H1 (cell line): Measurements from ENCODE around the gene CUX1. TPM values are rescaled to one million over a fixed set of nuclear protein-coding genes. Genes with fewer than 3 reads are reported as not detected.
"Not testable (repeated sequence)": the region's sequence is repeated elsewhere in the genome, so short reads cannot be mapped to it uniquely, and the experiment has no call there.

ENCODE experiments used
- CTCF ChIA-PET: fragments of 300-600 bp; sonication (Branson Sonifier 250); formaldehyde crosslinking; loops from one replicate; lab custom pipeline; 2021; ENCODE audit not compliant: partially characterized antibody; lab: Charles Lee
- POLR2A ChIA-PET: fragments of 300-600 bp; sonication (Branson Sonifier 250); formaldehyde crosslinking; loops from one replicate; lab custom pipeline; 2021; ENCODE audit warnings: inconsistent platforms; ENCODE audit not compliant: partially characterized antibody; lab: Charles Lee
- DNase-seq, 2 experiments: peaks; one replicate each; pipeline versions ENCODE4 v3.0.0 to v3.0.0-alpha.2; 2010 to 2022; ENCODE audit warnings: low spot score in 2 of 2, low read depth in 1 of 2, mixed read lengths in 1 of 2
- FAIRE-seq: peaks from 2 replicates; lab custom pipeline; 2011; peaks lifted over from hg19 to GRCh38; lab: Jason Lieb, UNC
- H2AFZ ChIP-seq: 2 replicates; pipeline ENCODE4 v1.8.1; 2012; ENCODE audit warnings: low read length, inconsistent platforms
- H2AK5ac ChIP-seq: 2 replicates; pipeline ENCODE4 v1.6.1; 2013; ENCODE audit warnings: low read depth, low read length
- H2BK120ac ChIP-seq: replicated peaks from 2 replicates; pipeline ENCODE3; 2013; ENCODE audit warnings: low read depth, low read length, inconsistent platforms
- H2BK12ac ChIP-seq: 2 replicates; pipeline ENCODE4 v1.6.1; 2013; ENCODE audit warnings: low read depth, low read length
- H2BK15ac ChIP-seq: 2 replicates; pipeline ENCODE4 v1.6.1; 2013; ENCODE audit warnings: low read length
- H2BK20ac ChIP-seq: 2 replicates; pipeline ENCODE4 v1.6.1; 2013; ENCODE audit warnings: low read length
- H2BK5ac ChIP-seq: 2 replicates; pipeline ENCODE4 v1.6.1; 2013; ENCODE audit warnings: low read depth, low read length
- H3K14ac ChIP-seq: 2 replicates; pipeline ENCODE4 v1.6.1; 2013; ENCODE audit warnings: inconsistent platforms; ENCODE audit not compliant: insufficient read length
- H3K18ac ChIP-seq: 2 replicates; pipeline ENCODE4 v1.6.1; 2013; ENCODE audit warnings: low read length; ENCODE audit errors: extremely low read depth
- H3K23ac ChIP-seq: 2 replicates; pipeline ENCODE4 v1.6.1; 2013; ENCODE audit warnings: inconsistent platforms; ENCODE audit not compliant: insufficient read length
- H3K23me2 ChIP-seq: 2 replicates; pipeline ENCODE4 v1.6.1; 2013; ENCODE audit warnings: low read depth, low read length
- H3K27ac ChIP-seq: 2 replicates; pipeline ENCODE4 v1.6.1; 2011; ENCODE audit warnings: low read depth, low read length, inconsistent platforms
- H3K27me3 ChIP-seq, 4 experiments: replicated peaks in 1 of 4; 1 replicate in 1 of 4; 2 replicates in 3 of 4; pipeline versions ENCODE4 v1.6.1 to v1.8.1; 2011 to 2013; ENCODE audit warnings: low read length in 3 of 4, mild to moderate bottlenecking in 3 of 4, inconsistent platforms in 2 of 4, mixed read lengths in 2 of 4, moderate library complexity in 1 of 4; ENCODE audit not compliant: control insufficient read depth in 3 of 4, insufficient read depth in 3 of 4; ENCODE audit errors: extremely low read depth in 1 of 4
- H3K36me3 ChIP-seq, 4 experiments: 2 replicates each; pipeline versions ENCODE4 v1.6.1 to v1.8.1; 2011 to 2013; ENCODE audit warnings: mild to moderate bottlenecking in 4 of 4, low read length in 3 of 4, moderate library complexity in 2 of 4, control low read depth in 1 of 4, inconsistent platforms in 1 of 4; ENCODE audit not compliant: insufficient read depth in 4 of 4, control insufficient read depth in 2 of 4
- H3K4ac ChIP-seq: replicated peaks from 2 replicates; pipeline ENCODE3; 2013; ENCODE audit warnings: low read length, low read depth, mixed read lengths, inconsistent platforms; ENCODE audit not compliant: insufficient read length
- H3K4me1 ChIP-seq, 4 experiments: replicated peaks in 1 of 4; 1 replicate in 1 of 4; 2 replicates in 3 of 4; pipeline versions ENCODE4 v1.6.1 to v1.8.1; 2011 to 2013; ENCODE audit warnings: low read length in 3 of 4, inconsistent platforms in 2 of 4, mixed read lengths in 1 of 4; ENCODE audit not compliant: insufficient read depth in 4 of 4, control insufficient read depth in 3 of 4
- H3K4me2 ChIP-seq, 2 experiments: 2 replicates each; pipeline versions ENCODE4 v1.6.1 to v1.8.1; 2011 to 2013; ENCODE audit warnings: low read depth in 2 of 2, low read length in 2 of 2, control low read depth in 1 of 2, inconsistent platforms in 1 of 2, mild to moderate bottlenecking in 1 of 2; ENCODE audit not compliant: insufficient read depth in 1 of 2
- H3K4me3 ChIP-seq, 4 experiments: fragments of 200-600, 300-600 bp in 1 of 4; sonication (generic), shearing (Covaris generic), sonication (Bioruptor Twin) in 1 of 4; 2 replicates each; pipeline versions ENCODE4 v1.5.1 to v1.8.1; 2011 to 2016; ENCODE audit warnings: low read length in 4 of 4, low read depth in 3 of 4, control low read depth in 2 of 4, inconsistent platforms in 2 of 4, mild to moderate bottlenecking in 2 of 4, mixed read lengths in 1 of 4, moderate library complexity in 1 of 4; ENCODE audit not compliant: insufficient read depth in 2 of 4; ENCODE audit errors: extremely low read depth in 1 of 4
- H3K56ac ChIP-seq: replicated peaks from 2 replicates; pipeline ENCODE3; 2013; ENCODE audit warnings: low read depth, mild to moderate bottlenecking, mixed read lengths, low read length, inconsistent platforms; ENCODE audit not compliant: insufficient read length
- H3K79me1 ChIP-seq: 2 replicates; pipeline ENCODE4 v1.6.1; 2013; ENCODE audit warnings: low read depth, low read length, control low read depth
- H3K79me2 ChIP-seq, 2 experiments: 2 replicates each; pipeline versions ENCODE4 v1.6.1 to v1.8.1; 2012 to 2013; ENCODE audit warnings: low read length in 2 of 2, mild to moderate bottlenecking in 2 of 2, inconsistent platforms in 1 of 2; ENCODE audit not compliant: insufficient read depth in 2 of 2, control insufficient read depth in 1 of 2
- H3K9ac ChIP-seq, 4 experiments: replicated peaks in 1 of 4; 1 replicate in 1 of 4; 2 replicates in 3 of 4; pipeline versions ENCODE4 v1.6.1 to v1.8.1; 2011 to 2013; ENCODE audit warnings: low read depth in 3 of 4, low read length in 3 of 4, control low read depth in 2 of 4, mild to moderate bottlenecking in 2 of 4, moderate library complexity in 2 of 4, inconsistent platforms in 1 of 4; ENCODE audit errors: extremely low read depth in 1 of 4
- H3K9me3 ChIP-seq, 2 experiments: 2 replicates each; pipeline versions ENCODE4 v1.6.1 to v1.8.1; 2012 to 2013; ENCODE audit warnings: mild to moderate bottlenecking in 2 of 2, moderate library complexity in 2 of 2, control low read depth in 1 of 2, inconsistent platforms in 1 of 2, low read depth in 1 of 2, low read length in 1 of 2, mixed read lengths in 1 of 2; ENCODE audit not compliant: insufficient read depth in 2 of 2
- H4K20me1 ChIP-seq, 2 experiments: replicated peaks in 1 of 2; 2 replicates each; pipeline versions ENCODE3 to v1.8.1; 2011 to 2013; ENCODE audit warnings: inconsistent platforms in 2 of 2, low read length in 2 of 2, mild to moderate bottlenecking in 1 of 2; ENCODE audit not compliant: insufficient read depth in 2 of 2, control insufficient read depth in 1 of 2
- H4K5ac ChIP-seq: 2 replicates; pipeline ENCODE4 v1.6.1; 2013; ENCODE audit warnings: low read length, low read depth, mixed read lengths, inconsistent platforms; ENCODE audit not compliant: insufficient read length
- H4K8ac ChIP-seq: 2 replicates; pipeline ENCODE4 v1.8.0; 2013; ENCODE audit warnings: mild to moderate bottlenecking, moderate library complexity, low read length, inconsistent platforms; ENCODE audit not compliant: insufficient read depth; ENCODE audit errors: extremely low read depth
- H4K91ac ChIP-seq: replicated peaks from 2 replicates; pipeline ENCODE3; 2013; ENCODE audit warnings: low read length, mixed read lengths, inconsistent platforms; ENCODE audit not compliant: insufficient read length
- WGBS, 2 experiments: shearing (Covaris generic) in 1 of 2; methylation state at CpG; one replicate each; pipeline versions ENCODE4 v1.1.6 to v1.1.7; 2013 to 2015; ENCODE audit warnings: low lambda C conversion rate in 2 of 2, mixed read lengths in 2 of 2, inconsistent platforms in 1 of 2, low coverage in 1 of 2, missing lambda C conversion rate in 1 of 2; ENCODE audit not compliant: insufficient replicate concordance in 2 of 2, insufficient coverage in 1 of 2, insufficient read length in 1 of 2; ENCODE audit errors: extremely low coverage in 1 of 2, missing lambda C conversion rate in 1 of 2; 5-methylcytosine and 5-hydroxymethylcytosine counted together
- polyA plus RNA-seq, 7 experiments: library from polyadenylated mRNA; depleted of rRNA in 3 of 7; stranded (reverse) in 5 of 7; unstranded in 2 of 7; fragments of >200 nt in 5 of 7; fragments of 200-250 nt in 2 of 7; gene quantifications; 1 replicate in 5 of 7; 2 replicates in 1 of 7; 4 replicates in 1 of 7; pipeline versions ENCODE4 v1.2.1 to v1.2.3, GENCODE V29; 2011 to 2013; ENCODE audit warnings: missing spikeins in 2 of 7, mixed read lengths in 2 of 7
- total RNA-seq: library from RNA; stranded (reverse); fragmentation: NEBNext Ultra II Directional; extraction: Animal tissue kit (Norgen Biotek cat#: 25700); gene quantifications from 2 replicates; pipeline ENCODE4 v1.2.1, GENCODE V29; 2021

Gene CUX1
- total and polyA plus RNA-seq, 2 of the 8 experiments (the other 6 are each of a cell fraction or from before 2014, with no cell fraction given), result 21.6 to 65.9 TPM

- CTCF ChIA-PET, result interaction anchor here (0.6 kb wide), 1 partner anchor 100 kb away, joined by 3 read pairs; no protein-coding TSS in a partner anchor
- Histone ChIP-seq H4K20me1 (peaks cover 10% of the 10 kb centered on the region in 2 experiments), H3K79me2 (peaks cover 0 to 39% of the 10 kb centered on the region in 2 experiments; a peak in 1 of 4 replicates), H3K4me1 (peaks cover 8 to 22% (median 17%) of the 10 kb centered on the region in 4 experiments)
- H2AK5ac ChIP-seq, FAIRE-seq, H2BK20ac ChIP-seq, POLR2A ChIA-PET, H3K27ac ChIP-seq, H2AFZ ChIP-seq, H3K9ac ChIP-seq, H3K4me2 ChIP-seq, H3K9me3 ChIP-seq, H3K23me2 ChIP-seq, H4K5ac ChIP-seq, H3K23ac ChIP-seq, H3K14ac ChIP-seq, H2BK120ac ChIP-seq, H2BK15ac ChIP-seq, H2BK12ac ChIP-seq, H4K8ac ChIP-seq, H2BK5ac ChIP-seq, H3K79me1 ChIP-seq, DNase-seq, H3K4me3 ChIP-seq, H3K4ac ChIP-seq, H3K36me3 ChIP-seq, H3K56ac ChIP-seq, H4K91ac ChIP-seq, H3K18ac ChIP-seq, H3K27me3 ChIP-seq: not testable (repeated sequence)
- WGBS, 2 experiments, result 87% methylated on average over 9 of the region's 10 CpGs; no CpG with 5 or more reads in 1 of the 2 experiments
Observed at GRCh38 chr7:101988060-101988459, 170.6 kb downstream of the CUX1 start.
